ENCODE data around the gene DRD2. TPM values are rescaled to one million over a fixed set of nuclear protein-coding genes. Genes with fewer than 3 reads are reported as not detected.

DRD2 gene
- total RNA-seq, 1 donor from 2014 or later = not detected

GRCh38 chr11:113398669-113399430 is 76.3 kb downstream of the DRD2 start:
- no peak for DNase-seq

DNA sequence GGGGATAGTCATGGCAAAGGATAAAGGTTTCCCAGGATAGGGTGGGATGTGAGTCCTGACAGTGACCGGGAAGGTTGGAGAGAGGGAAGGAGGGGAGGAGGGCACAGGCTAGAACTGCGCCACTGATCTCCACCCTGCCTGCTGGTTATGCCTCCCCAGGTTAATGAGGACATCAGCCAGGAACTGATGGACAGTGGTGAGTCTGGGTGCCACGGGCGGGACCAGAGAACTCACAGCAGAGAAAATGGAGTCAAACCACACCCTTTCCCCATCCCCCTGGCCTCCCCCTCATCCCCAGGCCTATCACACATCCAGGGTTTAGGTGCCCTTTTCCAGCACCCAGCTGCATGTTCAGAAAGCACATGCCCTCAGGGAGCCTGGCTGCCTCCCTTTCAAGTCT is 77.4 kb downstream of the DRD2 start:
- DNase-seq = no peak

GRCh38 chr11:113397212-113397611 is 78.0 kb downstream of the DRD2 start:
- no peak for DNase-seq

DNA sequence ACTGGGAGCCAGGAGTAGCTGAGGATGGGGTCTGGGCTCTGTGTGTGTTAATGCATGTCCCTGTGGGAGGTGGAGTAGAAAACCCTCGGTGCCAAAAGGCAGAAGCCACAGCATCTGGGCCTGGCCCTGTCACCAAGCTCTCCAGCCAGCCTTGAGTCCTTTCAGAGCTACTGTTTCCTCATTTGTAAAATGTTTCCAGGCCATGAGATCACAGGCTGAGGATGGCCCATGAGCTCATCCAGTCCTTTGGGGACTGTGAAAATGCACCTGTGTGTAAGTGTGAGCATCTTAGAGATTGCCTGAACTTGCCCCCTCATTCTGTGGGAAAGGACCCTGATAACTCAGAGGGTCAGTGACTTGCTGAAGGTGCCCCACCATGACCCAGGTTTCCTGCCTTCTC is 78.5 kb downstream of the DRD2 start:
- DNase-seq = no peak

GRCh38 chr11:113395782-113396336 is 79.3 kb downstream of the DRD2 start:
- no peak for DNase-seq

DNA sequence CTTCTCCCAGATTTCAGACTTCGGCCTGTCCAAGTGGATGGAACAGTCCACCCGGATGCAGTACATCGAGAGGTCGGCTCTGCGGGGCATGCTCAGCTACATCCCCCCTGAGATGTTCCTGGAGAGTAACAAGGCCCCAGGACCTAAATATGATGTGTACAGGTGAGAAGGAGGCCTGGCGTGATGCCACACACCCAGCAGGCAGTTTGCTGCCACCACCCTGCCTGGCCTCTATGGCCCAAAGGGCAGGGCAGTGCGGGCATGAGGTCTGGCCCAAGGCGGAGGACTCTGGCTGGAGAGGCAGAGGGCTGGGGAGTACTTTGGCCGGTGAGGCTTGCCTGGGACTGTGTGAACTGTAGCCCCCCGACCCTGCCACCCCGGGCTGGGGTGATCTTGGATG is 80.3 kb downstream of the DRD2 start:
- no peak for DNase-seq

DNA sequence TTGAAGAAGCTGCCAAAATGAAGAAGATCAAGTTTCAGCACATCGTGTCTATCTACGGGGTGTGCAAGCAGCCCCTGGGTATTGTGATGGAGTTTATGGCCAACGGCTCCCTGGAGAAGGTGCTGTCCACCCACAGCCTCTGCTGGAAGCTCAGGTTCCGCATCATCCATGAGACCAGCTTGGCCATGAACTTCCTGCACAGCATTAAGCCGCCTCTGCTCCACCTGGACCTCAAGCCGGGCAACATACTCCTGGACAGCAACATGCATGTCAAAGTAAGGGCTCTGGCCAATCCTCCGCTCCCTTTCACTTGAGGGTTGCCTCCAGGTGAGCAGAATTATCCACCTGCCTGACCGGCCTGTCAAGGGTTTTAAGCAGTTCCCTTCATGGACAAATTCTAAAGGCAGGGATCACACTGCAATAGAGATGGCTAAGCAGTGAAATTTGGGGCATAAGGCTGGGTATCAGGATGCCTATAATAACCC is 81.7 kb downstream of the DRD2 start:
- no peak for DNase-seq

DNA sequence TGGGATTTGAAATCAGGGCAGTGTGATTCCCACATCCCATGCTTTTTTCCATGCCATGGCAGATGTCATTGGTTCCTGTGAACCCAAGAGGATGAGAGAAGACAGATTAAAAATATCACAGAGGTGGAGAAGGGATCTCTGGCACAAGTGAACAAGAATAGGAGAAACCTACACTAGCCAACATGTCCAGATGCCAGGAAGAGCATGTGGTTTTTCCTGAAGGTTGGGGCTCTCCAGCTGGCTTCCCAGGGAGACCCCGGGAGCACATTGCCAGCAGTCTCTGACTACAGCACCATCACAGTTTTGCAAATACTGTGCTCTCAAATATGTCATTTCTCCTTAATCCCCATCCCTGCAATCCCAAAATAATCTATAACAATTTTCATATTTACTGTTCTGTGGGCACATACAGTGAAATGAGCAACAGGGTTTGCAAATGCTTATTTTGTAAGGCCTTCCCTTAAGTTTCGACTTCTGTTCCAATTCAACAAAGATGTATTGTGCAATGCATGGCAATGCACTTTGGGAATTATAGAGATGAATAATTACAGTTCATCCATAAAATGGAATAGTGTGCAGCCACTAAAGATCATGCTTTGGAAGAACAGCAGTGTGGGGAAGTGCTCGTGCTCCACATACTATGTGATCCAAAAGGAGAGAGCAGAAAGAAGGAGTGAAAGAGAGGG is 82.8 kb downstream of the DRD2 start:
- no peak for DNase-seq

DNA sequence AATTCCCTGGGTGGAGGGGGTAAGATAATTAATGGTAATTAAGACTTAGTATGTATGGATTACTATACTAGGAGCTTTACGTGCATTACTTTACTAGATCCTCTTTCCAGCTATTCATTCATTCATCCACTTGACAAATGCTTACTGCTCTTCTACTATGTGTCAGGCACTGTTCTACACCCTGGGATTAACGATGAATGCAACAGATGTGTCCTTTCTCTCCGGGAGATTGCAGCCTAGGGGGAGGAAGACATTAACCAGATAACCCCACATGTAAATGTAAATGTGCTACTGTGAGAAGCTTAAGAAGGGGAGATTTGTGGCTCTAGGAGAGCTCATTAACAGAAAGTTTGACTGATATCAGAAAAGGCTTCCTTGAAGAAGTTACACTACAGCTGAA is 85.9 kb downstream of the DRD2 start:
- DNase-seq = no peak

DNA sequence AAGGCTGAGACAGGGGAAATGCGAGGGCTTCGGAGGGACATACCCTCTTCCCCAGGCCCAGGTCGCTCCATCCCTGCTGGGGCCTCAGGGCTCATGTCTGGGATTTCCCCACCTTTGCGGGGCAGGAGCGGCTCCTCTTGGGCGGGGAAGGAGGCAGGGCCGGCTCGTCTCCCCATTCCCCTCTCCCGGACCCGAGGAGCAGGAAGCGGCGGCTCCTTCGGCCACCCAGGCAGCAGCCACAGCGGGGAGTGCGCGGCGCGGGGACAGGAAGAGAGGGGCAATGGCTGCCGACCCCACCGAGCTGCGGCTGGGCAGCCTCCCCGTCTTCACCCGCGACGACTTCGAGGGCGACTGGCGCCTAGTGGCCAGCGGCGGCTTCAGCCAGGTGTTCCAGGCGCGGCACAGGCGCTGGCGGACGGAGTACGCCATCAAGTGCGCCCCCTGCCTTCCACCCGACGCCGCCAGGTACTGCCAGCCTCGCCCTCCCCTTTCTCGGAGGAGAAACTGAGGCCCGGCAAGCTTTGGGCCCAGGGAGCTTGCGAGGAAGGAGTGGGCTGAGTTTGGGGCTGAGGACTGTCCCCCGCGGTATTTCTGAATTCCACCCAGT is 87.5 kb downstream of the DRD2 start, which contains the start of gene ANKK1:
ANKK1 (plus strand) TSS at position 175 of the 607 bp plus-strand sequence; CDS start at position 281, 106 bp downstream.
- no peak for DNase-seq

DNA sequence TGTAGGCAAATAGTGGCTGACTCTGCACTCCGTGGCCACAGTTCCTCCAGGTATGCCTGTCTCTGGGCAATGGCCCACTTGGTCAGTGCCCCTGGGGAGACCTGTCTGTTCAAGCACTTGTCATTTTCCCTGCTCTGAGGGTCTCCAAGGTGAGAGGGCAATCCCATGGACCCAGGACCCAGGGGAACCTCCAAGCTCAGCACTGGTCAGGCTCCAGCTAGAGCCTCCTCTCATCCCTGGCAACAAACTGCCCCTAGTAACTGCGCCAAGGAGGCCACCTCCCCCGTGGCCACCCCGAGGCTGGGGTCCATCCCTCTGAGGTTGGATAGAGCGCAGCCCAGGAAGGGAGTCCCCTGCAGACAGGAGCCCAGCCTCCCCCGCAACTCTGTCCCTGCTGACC is 88.3 kb downstream of the DRD2 start:
- DNase-seq = no peak

DNA sequence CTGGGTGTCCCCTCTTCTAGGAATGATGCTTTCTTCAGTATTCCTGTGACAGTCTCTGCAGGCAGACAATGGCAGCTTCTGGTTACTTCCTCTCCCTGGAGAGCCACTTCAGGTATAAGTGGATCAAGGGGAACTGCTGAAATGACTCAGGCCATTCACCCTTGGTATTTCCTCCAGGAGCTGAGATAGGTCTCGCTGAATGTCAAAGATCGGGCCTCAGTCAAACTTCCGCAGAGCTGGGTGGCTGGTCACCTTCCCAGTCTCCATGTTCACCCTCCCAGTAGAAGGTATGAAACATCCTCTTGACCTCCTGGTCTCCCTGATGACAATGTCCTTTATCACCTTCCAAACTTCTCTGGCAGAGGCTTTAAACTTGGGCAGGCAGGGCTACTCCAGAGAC is 89.4 kb downstream of the DRD2 start:
- no peak for DNase-seq

DNA sequence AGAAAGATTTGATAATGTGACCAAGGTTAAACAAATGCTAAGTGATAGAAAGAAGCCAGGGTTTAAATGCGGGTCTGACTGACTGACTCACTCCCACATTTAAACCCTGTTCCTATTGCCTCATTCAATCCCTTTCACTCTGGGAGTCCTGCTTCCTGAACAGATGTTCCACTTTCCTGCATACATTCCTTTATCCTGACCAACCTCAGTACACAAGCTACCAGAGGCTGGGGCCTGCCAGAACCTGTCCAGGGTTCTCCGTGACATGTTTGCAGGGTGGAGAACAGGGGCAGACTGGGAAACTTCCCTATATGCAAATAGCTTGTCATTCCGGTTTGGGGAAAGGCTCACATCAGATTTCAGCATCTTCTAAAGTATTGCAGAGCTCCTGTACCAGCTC is 90.6 kb downstream of the DRD2 start:
- DNase-seq = no peak

GRCh38 chr11:113382121-113382520 is 93.1 kb downstream of the DRD2 start:
- no peak for DNase-seq

GRCh38 chr11:113378692-113379091 is 96.5 kb downstream of the DRD2 start:
- no peak for DNase-seq

- DNase-seq = no peak
These were observed 97.4 kb downstream of the DRD2 start for GRCh38 chr11:113377681-113378412.

DNA sequence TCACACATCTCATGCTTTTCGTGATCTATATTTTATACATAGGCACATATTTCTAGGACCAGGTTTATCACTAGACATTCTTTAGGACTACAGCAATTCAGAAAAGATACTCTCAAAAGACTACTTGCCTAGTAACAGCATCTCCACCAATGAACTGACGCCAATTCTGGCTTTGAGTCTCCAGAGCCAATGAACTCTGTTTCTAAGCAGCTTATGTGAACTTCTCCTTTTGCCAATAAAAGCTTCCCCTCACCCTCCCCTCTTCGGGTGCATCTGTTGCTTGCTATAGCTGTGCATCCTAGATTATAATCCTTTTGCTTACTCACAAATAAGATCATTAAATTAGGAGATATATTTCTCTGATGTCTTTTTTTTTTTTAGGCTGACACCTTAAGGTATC is 99.0 kb downstream of the DRD2 start:
- no peak for DNase-seq

DNA sequence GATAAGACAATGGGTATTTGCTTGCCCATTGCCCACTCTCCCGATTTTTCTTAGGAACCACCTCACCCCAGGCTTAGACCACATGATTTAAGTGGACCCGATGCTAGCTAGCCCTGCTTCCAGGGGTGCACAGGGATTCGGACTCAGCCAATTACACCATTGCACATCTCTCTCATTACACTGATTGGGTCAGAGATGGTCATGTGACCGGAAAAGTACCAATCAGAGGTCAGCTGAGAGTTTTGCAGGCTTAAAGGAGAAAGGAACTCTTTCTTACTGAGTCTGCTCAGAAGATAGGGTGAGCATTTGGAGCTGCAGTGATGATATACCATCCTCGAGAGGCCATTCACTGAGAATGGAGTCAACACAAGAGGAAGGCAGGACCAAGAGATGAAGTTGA is 99.8 kb downstream of the DRD2 start:
- no peak for DNase-seq

DNA sequence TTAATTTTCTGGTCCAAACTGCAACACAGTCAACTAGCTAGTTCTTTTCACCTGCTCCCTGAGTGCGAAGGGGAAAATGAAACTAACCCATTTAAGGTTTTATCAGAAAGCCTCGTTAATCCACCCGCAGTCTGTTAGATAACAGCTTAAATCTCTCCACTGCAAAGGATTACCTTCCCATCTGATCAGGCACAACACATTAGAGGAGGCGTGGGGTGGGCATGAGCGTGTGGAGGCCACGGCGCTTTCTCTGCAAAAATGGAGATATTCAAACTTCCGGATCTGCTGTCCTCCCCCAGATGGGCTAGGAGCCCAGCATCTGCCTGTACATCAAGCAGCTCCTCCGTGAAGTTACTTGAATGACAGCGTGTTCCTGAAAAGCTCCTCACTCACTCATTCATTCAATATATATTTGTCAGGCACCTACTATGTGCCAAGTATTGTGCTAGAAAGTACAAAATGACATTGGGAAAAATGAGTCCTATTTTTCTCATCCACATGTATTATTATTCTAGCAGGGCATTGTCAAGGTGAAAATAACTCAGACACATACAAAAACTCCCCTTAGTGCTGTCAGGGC is 101.1 kb downstream of the DRD2 start:
- no peak for DNase-seq

DNA sequence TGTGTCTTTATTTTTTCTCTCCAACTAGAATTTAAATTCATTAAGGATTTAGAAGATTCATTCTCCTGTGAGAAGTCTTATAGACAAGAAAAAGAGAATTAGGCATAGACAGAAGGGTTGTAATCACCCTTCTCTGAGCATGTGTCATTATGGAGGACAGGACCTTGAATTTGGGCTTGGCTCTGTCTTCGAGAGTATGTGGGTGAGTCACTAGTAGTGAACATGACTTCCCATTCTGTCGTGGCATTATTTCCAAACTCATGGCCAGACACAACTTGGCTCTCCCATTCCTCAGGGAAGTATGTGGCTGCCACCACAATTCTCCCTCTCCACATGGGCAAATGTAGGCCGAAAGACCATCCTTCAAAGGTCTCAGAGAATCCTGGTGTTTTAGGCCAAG is 101.9 kb downstream of the DRD2 start:
- DNase-seq = no peak

- DNase-seq = no peak
These were observed 102.9 kb downstream of the DRD2 start for GRCh38 chr11:113372309-113372708.

DNA sequence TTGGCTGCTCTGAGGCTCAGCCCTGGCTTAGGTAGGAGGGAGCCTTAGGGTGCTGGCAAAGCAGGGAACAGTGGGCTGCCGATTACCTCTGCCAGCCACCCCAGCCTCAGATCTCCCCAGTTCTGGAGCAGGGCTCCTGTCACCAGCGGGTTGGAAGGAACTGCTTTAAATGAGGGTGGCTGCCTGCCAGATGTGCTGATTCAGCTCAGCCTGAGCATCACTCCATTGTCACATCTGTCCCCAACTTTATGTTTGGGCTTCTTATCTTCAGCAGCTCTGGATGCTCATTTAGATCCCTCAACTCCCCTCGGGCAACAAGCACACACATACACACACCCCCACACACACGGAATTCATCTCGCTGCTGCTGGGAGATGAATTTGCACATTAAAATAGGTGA is 104.6 kb downstream of the DRD2 start:
- DNase-seq = no peak

All from occipital lobe (tissue), 2 donors.